Karpas-422 (cell line): ENCODE results near the gene SPRED1. TPM values are rescaled to one million over a fixed set of nuclear protein-coding genes. Genes with fewer than 3 reads are reported as not detected.

ENCODE experiments used
- DNase-seq: peaks from one replicate; pipeline ENCODE4 v3.0.0-alpha.2; 2015
- H2AFZ ChIP-seq: fragments of 200-600 bp; sonication (generic); 2 replicates; pipeline ENCODE4 v1.6.1; 2014; ENCODE audit warnings: antibody characterized with exemption, low read length, mixed read lengths
- H3K27ac ChIP-seq: fragments of 200-600 bp; sonication (generic); 2 replicates; pipeline ENCODE4 v1.5.1; 2014; ENCODE audit warnings: mild to moderate bottlenecking, low read length, moderate library complexity
- H3K27me3 ChIP-seq: fragments of 200-600 bp; sonication (generic); 2 replicates; pipeline ENCODE4 v1.6.1; 2014; ENCODE audit warnings: low read length, mixed read lengths
- H3K36me3 ChIP-seq: fragments of 200-600 bp; sonication (generic); 2 replicates; pipeline ENCODE4 v1.6.1; 2014; ENCODE audit warnings: low read length, mixed read lengths; ENCODE audit not compliant: insufficient read depth
- H3K4me1 ChIP-seq: fragments of 200-600 bp; sonication (generic); 2 replicates; pipeline ENCODE4 v1.6.1; 2014; ENCODE audit warnings: mild to moderate bottlenecking, low read length, mixed read lengths
- H3K4me2 ChIP-seq: fragments of 200-600 bp; sonication (generic); 2 replicates; pipeline ENCODE4 v1.6.1; 2014; ENCODE audit warnings: low read length, low read depth, mild to moderate bottlenecking; ENCODE audit not compliant: poor library complexity, severe bottlenecking
- H3K4me3 ChIP-seq: fragments of 200-600 bp; sonication (generic); 2 replicates; pipeline ENCODE4 v1.5.1; 2014; ENCODE audit warnings: mild to moderate bottlenecking, antibody characterized with exemption, low read length, mixed read lengths
- H3K79me2 ChIP-seq: fragments of 200-600 bp; sonication (generic); 2 replicates; pipeline ENCODE4 v1.6.1; 2014; ENCODE audit warnings: mild to moderate bottlenecking, low read length, mixed read lengths
- H3K9ac ChIP-seq: fragments of 200-600 bp; sonication (generic); 2 replicates; pipeline ENCODE4 v1.6.0; 2014; ENCODE audit warnings: low read length
- H3K9me2 ChIP-seq: fragments of 200-600 bp; sonication (generic), shearing (Covaris generic); replicated peaks from 2 replicates; pipeline ENCODE4 v1.6.0; 2014; ENCODE audit warnings: mild to moderate bottlenecking, low read length, moderate library complexity; ENCODE audit not compliant: insufficient read depth
- H3K9me3 ChIP-seq: fragments of 300-700, 200-600 bp; sonication (generic); 2 replicates; pipeline ENCODE4 v1.6.1; 2014; ENCODE audit warnings: low read length, mixed read lengths
- H4K20me1 ChIP-seq: fragments of 200-600 bp; sonication (generic); 2 replicates; pipeline ENCODE4 v1.6.1; 2014; ENCODE audit warnings: mild to moderate bottlenecking, antibody characterized with exemption, low read length, low read depth; ENCODE audit not compliant: insufficient read depth
- total RNA-seq: library from RNA; depleted of rRNA; stranded (reverse); fragments of >200 nt; shearing (Covaris generic); gene quantifications from 2 replicates; pipeline ENCODE4 v1.2.3, GENCODE V29; 2014; ENCODE audit warnings: low replicate concordance

Gene SPRED1
- total RNA-seq, 1 experiment from 2014 or later: 27.7 TPM

DNA sequence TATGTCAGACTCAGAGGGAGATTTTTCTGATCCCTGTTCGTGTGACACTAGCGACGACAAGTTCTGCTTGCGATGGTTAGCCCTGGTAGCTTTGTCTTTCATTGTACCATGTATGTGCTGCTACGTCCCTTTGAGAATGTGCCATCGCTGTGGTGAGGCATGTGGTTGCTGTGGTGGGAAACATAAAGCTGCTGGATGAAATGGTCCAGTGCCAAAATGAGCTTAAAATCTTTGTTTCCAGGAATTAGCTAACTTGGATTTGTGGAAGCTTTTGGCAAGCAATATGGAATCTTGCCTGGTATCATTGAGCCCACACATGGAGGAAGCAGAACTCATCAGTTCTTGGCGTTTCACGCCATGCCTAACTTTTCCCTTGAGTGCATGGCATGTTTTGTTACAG, 98.8 kb downstream of the SPRED1 start:
- no peak overlapping the region for H3K4me2 ChIP-seq
- no peaks in the 10 kb centered on the region for H3K9me3 ChIP-seq
- no peaks in the 10 kb centered on the region for H3K4me1 ChIP-seq
- no peak overlapping the region for H3K4me3 ChIP-seq
- no peaks in the 10 kb centered on the region for H3K9me2 ChIP-seq
- H2AFZ ChIP-seq: no peak overlapping the region
- no peak overlapping the region for H3K27ac ChIP-seq
- DNase-seq: no peak
- H3K9ac ChIP-seq: no peak overlapping the region
- H3K27me3 ChIP-seq: no peaks in the 10 kb centered on the region
- H3K36me3 ChIP-seq: no peaks in the 10 kb centered on the region; the same call in 1 of the 2 replicates
- 0 out of 2 replicates have a peak, but pooled peaks cover 7% of the 10 kb centered on the region for H4K20me1 ChIP-seq
- H3K79me2 ChIP-seq: peaks cover 11% of the 10 kb centered on the region; the same call in 1 of the 2 replicates

DNA sequence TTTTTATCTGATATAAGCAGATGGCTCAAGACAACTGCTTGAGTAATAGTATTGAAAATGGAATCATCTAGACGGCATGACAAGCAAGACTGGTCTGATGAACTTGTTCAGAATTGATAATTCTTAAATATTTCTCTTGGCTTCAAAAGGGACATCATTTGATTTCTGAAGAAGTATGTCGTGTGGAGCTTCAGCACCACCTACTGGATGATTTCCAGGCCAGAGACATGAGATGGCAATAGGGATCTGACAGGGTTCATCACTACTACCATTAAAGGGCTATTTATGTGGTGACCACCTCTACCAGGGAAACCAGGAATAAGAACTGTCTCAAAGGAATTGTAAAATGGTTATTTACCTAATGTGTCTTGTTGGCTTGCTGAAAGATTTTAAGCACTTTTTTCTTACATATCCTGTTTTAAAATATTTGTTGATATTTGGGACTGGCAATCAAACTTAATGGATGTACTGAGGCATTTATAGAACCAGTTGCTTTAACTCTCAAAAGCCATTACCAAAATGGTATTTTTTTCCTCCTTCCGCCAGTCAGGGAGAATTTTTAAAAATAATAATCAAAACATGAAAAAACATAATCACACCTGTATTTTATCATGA, 101.8 kb downstream of the SPRED1 start:
- Histone ChIP-seq H3K36me3 (no peaks in the 10 kb centered on the region; the same call in 1 of the 2 replicates), H3K79me2 (no peaks in the 10 kb centered on the region), H3K9ac (no peak overlapping the region), H3K4me3 (no peak overlapping the region), H3K27me3 (no peaks in the 10 kb centered on the region), H3K9me2 (no peaks in the 10 kb centered on the region), H2AFZ (no peak overlapping the region), H3K4me1 (no peaks in the 10 kb centered on the region), H4K20me1 (0 out of 2 replicates have a peak, but pooled peaks cover 7% of the 10 kb centered on the region), H3K4me2 (no peak overlapping the region), H3K27ac (no peak overlapping the region), H3K9me3 (no peaks in the 10 kb centered on the region)
- peak; percentile 91 for DNase-seq

DNA sequence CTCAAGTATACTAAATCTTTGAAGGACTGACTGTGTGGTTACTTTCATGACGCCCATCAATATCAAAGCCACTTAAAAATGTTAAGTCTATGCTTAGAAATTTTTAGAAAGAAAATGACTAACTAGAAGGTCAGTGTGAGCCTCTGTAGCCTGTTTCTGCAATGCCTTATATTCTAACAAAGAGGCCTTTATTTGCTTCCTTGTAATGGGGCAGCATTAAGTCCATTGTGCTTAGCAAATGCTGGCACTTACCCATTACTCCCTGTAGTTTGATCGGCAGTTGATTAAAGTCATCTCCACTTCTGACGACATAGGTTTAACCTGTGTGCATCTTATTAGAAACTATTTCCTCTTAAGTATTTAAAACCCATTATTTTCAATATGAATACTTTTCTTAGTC, 109.7 kb downstream of the SPRED1 start:
- Histone ChIP-seq H2AFZ (no peak overlapping the region), H3K9me2 (no peaks in the 10 kb centered on the region), H3K79me2 (no peaks in the 10 kb centered on the region), H4K20me1 (no peaks in the 10 kb centered on the region), H3K4me1 (no peaks in the 10 kb centered on the region), H3K27me3 (no peaks in the 10 kb centered on the region), H3K4me2 (no peak overlapping the region), H3K27ac (no peak overlapping the region), H3K9me3 (no peaks in the 10 kb centered on the region), H3K9ac (no peak overlapping the region), H3K4me3 (no peak overlapping the region), H3K36me3 (no peaks in the 10 kb centered on the region)
- DNase-seq: no peak

DNA sequence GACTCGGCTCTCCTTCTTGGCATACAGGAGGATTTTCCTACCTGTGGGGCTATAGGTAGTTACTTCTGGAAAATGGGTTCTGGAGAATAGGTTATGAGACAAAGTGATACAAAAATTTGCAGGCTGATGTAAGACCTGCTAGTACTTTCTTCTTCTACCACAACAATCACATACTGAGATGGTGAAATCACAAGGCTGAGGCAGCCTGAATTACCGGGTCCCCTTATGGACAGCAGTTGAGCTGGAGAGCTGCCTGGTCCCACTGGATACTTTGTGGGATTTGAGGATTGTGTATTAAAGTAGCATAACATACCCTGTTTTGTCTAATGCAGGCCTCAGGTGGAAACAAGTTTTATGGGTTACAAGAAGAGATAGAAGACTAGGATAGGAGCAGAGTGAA, 114.8 kb downstream of the SPRED1 start:
- no peaks in the 10 kb centered on the region for H3K9me3 ChIP-seq
- H3K9ac ChIP-seq: no peak overlapping the region

DNA sequence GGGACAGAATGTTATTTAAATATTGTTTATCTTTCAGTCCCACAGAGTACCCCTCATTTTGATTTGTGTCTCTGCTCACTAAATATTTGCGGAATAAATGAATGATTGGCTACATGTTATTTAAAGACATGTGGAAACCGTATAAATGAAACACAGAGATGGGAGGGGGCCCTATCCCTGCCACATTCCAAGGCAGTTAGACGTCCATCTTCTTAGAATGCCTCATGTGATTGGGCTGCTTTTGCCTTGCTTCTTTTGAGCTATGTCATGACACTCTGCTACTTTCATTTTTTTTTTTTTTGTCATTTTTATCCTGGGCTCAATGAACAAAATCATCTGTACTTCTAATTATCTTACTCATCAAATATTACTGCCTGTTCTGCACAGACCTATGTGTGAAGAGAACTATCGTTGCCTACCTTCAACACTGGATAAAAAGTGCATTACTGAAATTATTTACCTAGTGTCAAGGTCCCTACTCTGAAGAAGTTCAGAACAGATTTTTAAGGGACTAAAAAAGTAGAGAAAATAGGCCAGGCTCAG, 117.4 kb downstream of the SPRED1 start:
- Histone ChIP-seq H4K20me1 (no peaks in the 10 kb centered on the region), H3K27ac (no peak overlapping the region), H3K4me2 (no peak overlapping the region), H3K4me3 (no peak overlapping the region), H3K79me2 (no peaks in the 10 kb centered on the region), H3K27me3 (no peaks in the 10 kb centered on the region), H3K36me3 (no peaks in the 10 kb centered on the region), H3K9ac (no peak overlapping the region), H2AFZ (no peak overlapping the region), H3K9me3 (no peaks in the 10 kb centered on the region), H3K4me1 (no peaks in the 10 kb centered on the region), H3K9me2 (no peaks in the 10 kb centered on the region)
- no peak for DNase-seq

More for the DNA sequence above, 114.8 kb downstream of the SPRED1 start:
- no peaks in the 10 kb centered on the region for H3K4me1 ChIP-seq
- H3K36me3 ChIP-seq: no peaks in the 10 kb centered on the region
- no peak overlapping the region for H2AFZ ChIP-seq
- no peak overlapping the region for H3K4me3 ChIP-seq
- H3K4me2 ChIP-seq: no peak overlapping the region
- no peaks in the 10 kb centered on the region for H4K20me1 ChIP-seq
- no peak overlapping the region for H3K27ac ChIP-seq
- DNase-seq: no peak
- no peaks in the 10 kb centered on the region for H3K9me2 ChIP-seq
- H3K27me3 ChIP-seq: no peaks in the 10 kb centered on the region
- H3K79me2 ChIP-seq: no peaks in the 10 kb centered on the region

DNA sequence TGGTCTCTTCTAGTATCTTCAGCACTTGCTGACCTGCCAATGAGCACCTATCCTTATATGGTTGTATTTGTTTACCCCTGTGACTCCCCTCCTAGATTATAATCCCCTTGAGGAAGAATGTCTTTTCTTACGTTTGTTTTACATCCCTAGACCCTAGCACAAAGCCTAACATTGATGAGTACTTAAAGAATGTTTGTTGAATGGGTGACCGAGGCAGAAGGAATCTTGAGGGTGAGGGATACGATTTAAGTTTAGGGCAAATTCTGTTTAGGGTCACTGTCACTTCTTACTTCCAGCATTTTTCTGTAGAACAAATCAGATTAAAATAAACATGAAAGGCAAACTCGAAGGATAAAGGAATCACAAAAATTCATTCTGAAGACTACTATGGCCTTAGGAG, 120.4 kb downstream of the SPRED1 start:
- Histone ChIP-seq H3K4me3 (no peak overlapping the region), H3K36me3 (no peaks in the 10 kb centered on the region), H3K79me2 (no peaks in the 10 kb centered on the region), H3K9me2 (no peaks in the 10 kb centered on the region), H3K27me3 (no peaks in the 10 kb centered on the region), H3K9ac (no peak overlapping the region), H3K27ac (no peak overlapping the region), H3K4me1 (no peaks in the 10 kb centered on the region), H2AFZ (no peak overlapping the region), H4K20me1 (no peaks in the 10 kb centered on the region), H3K4me2 (no peak overlapping the region), H3K9me3 (no peaks in the 10 kb centered on the region)
- DNase-seq: no peak

DNA sequence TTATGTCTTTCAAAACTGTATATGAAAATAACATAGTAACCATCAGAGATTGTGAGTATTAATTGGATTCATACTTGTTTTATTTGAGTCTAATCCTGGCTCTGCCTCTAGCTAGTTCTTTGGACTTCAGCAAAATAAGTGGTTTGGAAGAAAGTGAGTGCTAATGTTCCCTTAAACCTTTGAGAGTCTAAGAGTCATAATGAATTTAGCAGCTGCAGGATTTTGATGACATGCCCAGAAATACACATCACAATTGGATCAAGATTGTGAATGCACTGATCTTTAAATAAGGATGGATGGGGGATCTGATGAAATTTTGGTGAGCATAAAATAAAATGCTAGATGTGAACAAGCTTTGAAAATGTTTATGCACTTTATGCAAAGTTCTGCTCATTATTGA, 121.4 kb downstream of the SPRED1 start:
- H3K36me3 ChIP-seq: no peaks in the 10 kb centered on the region
- H3K4me3 ChIP-seq: no peak overlapping the region
- H3K9me3 ChIP-seq: no peaks in the 10 kb centered on the region
- H3K9me2 ChIP-seq: no peaks in the 10 kb centered on the region
- no peaks in the 10 kb centered on the region for H3K4me1 ChIP-seq
- H3K27ac ChIP-seq: no peak overlapping the region
- H3K9ac ChIP-seq: no peak overlapping the region
- DNase-seq: no peak
- H3K4me2 ChIP-seq: no peak overlapping the region
- H2AFZ ChIP-seq: no peak overlapping the region
- H3K27me3 ChIP-seq: no peaks in the 10 kb centered on the region
- H3K79me2 ChIP-seq: no peaks in the 10 kb centered on the region
- no peaks in the 10 kb centered on the region for H4K20me1 ChIP-seq

DNA sequence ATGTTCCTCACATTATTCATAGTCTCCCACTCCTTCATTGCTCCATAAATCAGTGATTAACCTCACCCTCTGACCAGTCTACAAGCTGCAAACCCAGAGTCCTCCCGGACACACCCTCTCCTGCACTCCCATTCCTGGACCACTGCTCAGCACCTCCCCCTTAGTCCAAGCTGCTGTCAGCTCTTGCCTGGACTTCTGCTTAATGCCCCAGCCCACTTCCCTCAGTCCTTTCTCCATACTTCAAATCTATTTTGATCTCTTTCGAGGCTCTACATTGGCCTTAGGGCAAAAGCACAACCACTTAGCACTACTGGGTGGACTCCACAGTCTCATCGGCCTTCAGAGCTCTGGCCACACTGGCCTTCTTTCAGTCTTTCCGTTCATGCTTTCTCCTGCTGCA, 121.9 kb downstream of the SPRED1 start:
- Histone ChIP-seq H3K9ac (no peak overlapping the region), H3K4me1 (no peaks in the 10 kb centered on the region), H3K27ac (no peak overlapping the region), H3K4me2 (no peak overlapping the region), H3K9me2 (no peaks in the 10 kb centered on the region), H3K4me3 (no peak overlapping the region), H4K20me1 (no peaks in the 10 kb centered on the region), H3K9me3 (no peaks in the 10 kb centered on the region), H2AFZ (no peak overlapping the region), H3K36me3 (no peaks in the 10 kb centered on the region), H3K79me2 (no peaks in the 10 kb centered on the region), H3K27me3 (no peaks in the 10 kb centered on the region)
- DNase-seq: no peak
